K562 (cell line): ENCODE measurements around the gene CPED1. TPM values are rescaled to one million over a fixed set of nuclear protein-coding genes. Genes with fewer than 3 reads are reported as not detected.

ENCODE experiments used
- ATF6 ChIP-seq: sonication (generic); formaldehyde crosslinking; IDR thresholded peaks from 2 replicates; pipeline ENCODE4 v1.4.0; 2020; ENCODE audit warnings: mild to moderate bottlenecking, missing genetic modification reagents
- CEBPG ChIP-seq, 3 experiments: fragments of 200-800 bp in 1 of 3; sonication (Bioruptor generic) in 1 of 3; sonication (generic) in 1 of 3; formaldehyde crosslinking in 1 of 3; IDR thresholded peaks in 2 of 3; conservative IDR thresholded peaks in 1 of 3; 2 replicates each; pipeline versions ENCODE4 v1.6.1 to v1.8.0; 2016 to 2022; ENCODE audit warnings: missing compliant biosample characterization in 2 of 3, missing genetic modification characterization in 2 of 3, mild to moderate bottlenecking in 1 of 3, missing genetic modification reagents in 1 of 3
- DEAF1 ChIP-seq: fragments of 450-650 bp; formaldehyde crosslinking; IDR thresholded peaks from 2 replicates; pipeline ENCODE4 v1.4.0; 2020; ENCODE audit warnings: mild to moderate bottlenecking, moderate library complexity
- FOSL1 ChIP-seq: fragments of 200-800 bp; sonication (Bioruptor generic); conservative IDR thresholded peaks from 2 replicates; pipeline ENCODE4 v1.6.1; 2016; ENCODE audit warnings: missing genetic modification characterization, missing compliant biosample characterization
- JUNB ChIP-seq: fragments of 450-650 bp; formaldehyde crosslinking; conservative IDR thresholded peaks from 2 replicates; pipeline ENCODE4 v1.4.0; 2020; ENCODE audit warnings: mild to moderate bottlenecking
- KLF16 ChIP-seq: IDR thresholded peaks from 2 replicates; pipeline ENCODE4 v1.6.1; 2016; ENCODE audit warnings: antibody characterized with exemption
- MED1 ChIP-seq: sonication (generic); formaldehyde crosslinking; IDR thresholded peaks from 2 replicates; pipeline ENCODE4 v1.8.1; 2023; ENCODE audit warnings: missing genetic modification reagents, borderline replicate concordance
- MLX ChIP-seq, 2 experiments: fragments of 450-650 bp in 1 of 2; sonication (generic) in 1 of 2; formaldehyde crosslinking; conservative IDR thresholded peaks; 2 replicates each; pipeline versions ENCODE4 v1.4.0 to v1.8.1; 2020 to 2022; ENCODE audit warnings: mild to moderate bottlenecking in 1 of 2, missing genetic modification reagents in 1 of 2
- MXI1 ChIP-seq: IDR thresholded peaks from 2 replicates; pipeline ENCODE4 v1.6.1; 2011; ENCODE audit warnings: low read depth, mild to moderate bottlenecking, improper control_type of control experiment, low read length
- MYBL2 ChIP-seq, 2 experiments: fragments of 450-650 bp in 1 of 2; sonication (generic) in 1 of 2; formaldehyde crosslinking in 1 of 2; IDR thresholded peaks; 2 replicates each; pipeline versions ENCODE4 v1.6.1 to v1.8.1; 2017 to 2022; ENCODE audit warnings: borderline replicate concordance in 1 of 2, inconsistent platforms in 1 of 2, low read depth in 1 of 2, mild to moderate bottlenecking in 1 of 2, missing genetic modification reagents in 1 of 2, moderate library complexity in 1 of 2
- NFRKB ChIP-seq: fragments of 450-650 bp; IDR thresholded peaks from 2 replicates; pipeline ENCODE4 v1.6.1; 2016; ENCODE audit warnings: low read depth
- PHF20 ChIP-seq: fragments of 450-650 bp; IDR thresholded peaks from 2 replicates; pipeline ENCODE4 v1.6.1; 2018; ENCODE audit not compliant: partially characterized antibody
- POLR3A ChIP-seq: IDR thresholded peaks from 2 replicates; pipeline ENCODE4 v1.6.1; 2011; ENCODE audit warnings: borderline replicate concordance, mild to moderate bottlenecking, moderate library complexity; ENCODE audit not compliant: insufficient read length, insufficient read depth; ENCODE audit errors: extremely low read depth
- RB1 ChIP-seq: fragments of 450-650 bp; IDR thresholded peaks from 2 replicates; pipeline ENCODE4 v1.6.1; 2017; ENCODE audit warnings: low read depth, mild to moderate bottlenecking
- RBM34 ChIP-seq: fragments of 200-400 bp; formaldehyde crosslinking; IDR thresholded peaks from 2 replicates; pipeline ENCODE4 v1.6.1; 2018; ENCODE audit warnings: low read length, borderline replicate concordance; ENCODE audit not compliant: insufficient read depth
- SIN3A ChIP-seq, 2 experiments: fragments of 150-350 bp in 1 of 2; IDR thresholded peaks; 2 replicates each; pipeline ENCODE4 v1.6.1; 2011 to 2016; ENCODE audit warnings: borderline replicate concordance in 2 of 2, low read depth in 2 of 2, low read length in 2 of 2, mild to moderate bottlenecking in 2 of 2, moderate library complexity in 2 of 2; ENCODE audit not compliant: control insufficient read depth in 1 of 2
- SRF ChIP-seq, 2 experiments: fragments of 250-450, 450-650 bp in 1 of 2; sonication (Bioruptor Pico) in 1 of 2; sonication (generic) in 1 of 2; formaldehyde crosslinking; IDR thresholded peaks; 2 replicates each; pipeline versions ENCODE4 v1.5.0 to v1.5.1; 2020 to 2022; ENCODE audit warnings: mild to moderate bottlenecking in 1 of 2, missing genetic modification reagents in 1 of 2
- ZKSCAN3 ChIP-seq: fragments of 250-450 bp; sonication (Bioruptor Pico); IDR thresholded peaks from 2 replicates; pipeline ENCODE4 v1.4.0; 2020
- ZNF324 ChIP-seq: fragments of 250-450 bp; sonication (Bioruptor Pico); IDR thresholded peaks from 2 replicates; pipeline ENCODE4 v1.4.0; 2020; ENCODE audit warnings: mild to moderate bottlenecking
- ZNF444 ChIP-seq: fragments of 250-450 bp; sonication (Bioruptor Pico); IDR thresholded peaks from 2 replicates; pipeline ENCODE4 v1.4.0; 2020; ENCODE audit warnings: mild to moderate bottlenecking, moderate library complexity
- ZNF511 ChIP-seq: sonication (generic); formaldehyde crosslinking; IDR thresholded peaks from 2 replicates; pipeline ENCODE4 v1.8.0; 2022; ENCODE audit warnings: mild to moderate bottlenecking, missing genetic modification reagents
- polyA plus RNA-seq, 8 experiments: library from polyadenylated mRNA; depleted of rRNA in 4 of 8; stranded (reverse) in 5 of 8; unstranded in 3 of 8; fragments of >200 nt; fragmentation: Nextera tagmentation in 2 of 8; fragmentation: Illumina TruSeq in 1 of 8; extraction: Ambion mirVana in 2 of 8; extraction: Trizol in 1 of 8; gene quantifications; 2 replicates each; pipeline versions ENCODE4 v1.2.1 to v1.2.3, GENCODE V29; 2011 to 2014; ENCODE audit warnings: inconsistent platforms in 1 of 8, missing spikeins in 1 of 8
- total RNA-seq, 7 experiments: library from RNA; depleted of rRNA in 6 of 7; stranded (reverse); fragments of >200 nt in 6 of 7; fragmentation: Illumina TruSeq in 2 of 7; extraction: Trizol in 2 of 7; gene quantifications; 2 replicates each; pipeline versions ENCODE4 v1.2.1 to v1.2.3, GENCODE V29; 2011 to 2021; ENCODE audit warnings: low replicate concordance in 1 of 7

The CPED1 gene
- total and polyA plus RNA-seq, 9 of the 15 experiments (the other 6 are each of a cell fraction or from before 2014, with no cell fraction given): 195 to 393 (median 290) TPM

GRCh38 chr7:121081327-121081936, 92.9 kb downstream of the CPED1 start (continued):
- peak; percentile 67 for TF ChIP-seq ZNF324 (CRISPR knock-in tag)
- no peak for TF ChIP-seq PHF20
- no peak; a peak in 1 of 4 replicates for TF ChIP-seq MLX (CRISPR knock-in tag; conservative IDR thresholded peaks at IDR 0.05)
- no peak for TF ChIP-seq SRF (CRISPR knock-in tag; IDR thresholded peaks at IDR 0.05)
- TF ChIP-seq NFRKB: no peak
- TF ChIP-seq SIN3A (IDR thresholded peaks at IDR 0.05; ENCODE audit: borderline replicate concordance in 2 of 2, control insufficient read depth in 1 of 2, low read depth in 2 of 2, low read length in 2 of 2): no peak; a peak in 1 of 4 replicates
- no peak for TF ChIP-seq ZKSCAN3
- TF ChIP-seq MXI1: no peak
- TF ChIP-seq KLF16: no peak
- peak; percentile 57 for TF ChIP-seq RB1
- TF ChIP-seq POLR3A: no peak
- TF ChIP-seq ZNF444 (CRISPR knock-in tag): peak; percentile 79
- TF ChIP-seq ATF6: no peak
- TF ChIP-seq FOSL1 (tag): no peak; the same call in none of the 2 replicates
- no peak for TF ChIP-seq CEBPG (CRISPR knock-in tag; IDR thresholded peaks at IDR 0.05)
- peak; percentile 64 to 66 for TF ChIP-seq CEBPG (tag; conservative IDR thresholded peaks at IDR 0.05 in 1 of 2, IDR thresholded peaks at IDR 0.05 in 1 of 2)
- TF ChIP-seq ZNF511 (CRISPR knock-in tag): no peak
- no peak for TF ChIP-seq RBM34
- TF ChIP-seq DEAF1 (CRISPR knock-in tag): peak; percentile 82; the same call in 1 of the 2 replicates
- no peak for TF ChIP-seq JUNB (CRISPR knock-in tag)
- TF ChIP-seq MYBL2 (IDR thresholded peaks at IDR 0.05; ENCODE audit: low read depth): no peak
- TF ChIP-seq MYBL2 (CRISPR knock-in tag; IDR thresholded peaks at IDR 0.05; ENCODE audit: borderline replicate concordance): no peak
- TF ChIP-seq MED1 (CRISPR knock-in tag): no peak
